Stimulated activated CD8-positive, alpha-beta memory T cell treated with anti-CD3 and anti-CD28 coated beads, Interleukin-2, amount 100 ng/mL, for 48 hours (primary cell): Measurements from ENCODE around the gene FEV.

ENCODE experiments used
- DNase-seq, 2 donors: peaks; one replicate each; pipeline ENCODE4 v3.0.0-alpha.2; 2020; ENCODE audit warnings: low read depth in 2 of 2

The FEV gene

GRCh38 chr2:218985021-218985324 lies at the start of gene FEV:
TSS of gene FEV (minus strand) at chr2:218985184. CDS start at chr2:218985075, 109 bp downstream.
- DNase-seq: no peak

GRCh38 chr2:219032051-219032745 lies 47.2 kb upstream of the FEV start:
- DNase-seq: no peak

DNA sequence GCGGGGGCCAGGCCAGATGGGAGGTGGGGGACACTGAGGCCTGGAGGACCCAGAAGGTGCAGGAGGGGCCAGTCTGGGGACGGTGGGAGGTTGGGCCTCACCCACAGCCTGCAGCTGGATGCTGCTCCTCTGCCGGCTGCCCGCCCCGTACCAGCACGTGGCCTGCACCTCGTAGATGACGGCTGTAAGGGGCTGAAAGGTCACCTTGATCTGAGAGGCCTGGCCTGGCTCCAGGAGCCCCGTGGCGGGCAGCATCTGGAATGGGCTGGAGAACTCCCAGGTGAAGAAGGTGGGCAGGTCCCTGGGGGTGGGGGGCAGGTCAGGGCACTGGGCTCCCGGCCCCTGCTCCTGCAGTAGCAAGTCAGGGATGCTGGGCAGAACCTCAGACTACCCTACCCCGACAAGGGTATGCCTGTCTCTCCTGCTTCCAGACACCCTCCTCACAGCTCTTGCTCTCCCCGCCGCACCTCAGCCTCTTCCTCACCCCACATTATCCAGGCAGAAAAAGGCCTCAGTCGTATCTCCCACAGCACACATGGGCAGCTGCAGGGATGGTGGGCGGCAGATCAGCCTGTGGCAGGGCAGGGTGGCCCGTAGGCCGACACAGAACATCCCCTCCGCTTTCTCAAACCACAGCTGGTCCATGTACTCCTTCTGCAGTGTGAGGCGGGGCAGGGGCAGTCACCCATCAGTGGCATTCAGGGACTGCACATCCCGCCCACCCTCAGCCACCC lies 46.2 kb upstream of the FEV start:
- DNase-seq: no peak

DNA sequence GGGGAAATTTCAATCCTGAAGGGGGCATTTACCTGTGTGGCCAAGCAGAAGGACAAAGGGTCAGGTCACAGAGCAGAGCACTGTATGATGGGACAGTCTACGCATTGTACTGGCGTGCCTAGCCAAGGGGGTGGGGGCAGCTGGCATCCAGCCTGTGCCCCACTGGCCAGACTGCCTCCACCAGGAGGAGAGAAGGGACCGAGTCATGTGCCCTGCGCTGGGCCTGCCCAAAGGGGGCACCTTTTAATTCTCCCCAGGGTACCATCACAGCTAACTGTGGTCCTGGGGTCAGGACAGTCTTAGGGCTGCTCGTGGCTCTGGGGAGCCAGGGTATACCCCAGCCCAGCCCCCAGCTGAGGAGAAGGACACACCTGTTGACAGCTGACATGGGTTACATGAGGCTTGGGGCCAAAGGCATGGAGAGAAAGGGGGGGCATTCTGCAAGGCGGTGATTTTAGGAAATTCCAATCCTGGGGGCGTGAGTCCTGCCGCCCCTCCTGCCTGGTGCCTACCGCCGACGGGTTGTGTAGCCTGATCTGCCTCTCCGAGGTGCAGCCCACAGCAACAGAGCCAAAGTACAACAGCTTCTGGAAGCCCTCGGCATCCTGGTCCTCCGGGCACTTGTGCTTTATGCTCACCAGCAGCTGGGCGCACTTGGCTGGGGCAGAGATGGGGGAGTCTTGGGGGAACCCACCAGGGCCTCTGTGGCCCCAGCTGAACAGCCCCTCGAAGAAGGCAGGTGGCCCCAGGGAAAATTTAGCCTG lies 45.4 kb upstream of the FEV start:
- no peak for DNase-seq

- peak; percentile 62 to 65 for DNase-seq
These were observed 44.8 kb upstream of the FEV start for GRCh38 chr2:219029829-219030165.

- DNase-seq: no peak
These were observed 44.2 kb upstream of the FEV start for GRCh38 chr2:219028996-219029828.

GRCh38 chr2:219028141-219028540 lies 43.2 kb upstream of the FEV start:
- DNase-seq: no peak

DNA sequence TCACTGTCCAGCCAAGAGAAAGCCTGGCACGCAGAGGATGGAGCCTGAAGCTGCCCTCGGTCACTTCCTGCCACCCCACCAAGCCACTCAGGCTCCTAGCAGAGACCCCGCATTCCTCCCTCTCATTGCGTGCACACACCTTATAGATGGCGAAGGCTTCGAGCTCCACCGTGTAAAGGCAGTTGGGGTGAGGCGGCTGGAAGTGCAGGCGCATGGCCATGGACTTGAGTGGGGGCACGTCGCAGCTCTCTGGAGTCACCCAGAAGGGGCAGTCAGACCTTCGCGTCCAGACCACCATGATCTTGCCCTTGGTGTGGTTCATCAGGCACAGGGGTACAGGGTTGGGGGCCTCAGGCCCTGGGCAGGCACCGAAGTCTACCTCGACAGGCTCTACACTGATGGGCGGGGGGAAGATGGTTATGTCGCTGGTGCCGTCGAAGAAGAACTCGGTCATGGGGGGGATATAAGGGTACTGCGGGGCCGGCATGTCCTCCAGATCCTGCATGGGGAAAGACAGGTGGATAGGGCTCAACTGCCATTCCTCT lies 42.6 kb upstream of the FEV start:
- no peak for DNase-seq

GRCh38 chr2:219026946-219027345 lies 42.0 kb upstream of the FEV start:
- DNase-seq: no peak

- no peak for DNase-seq
These were observed 40.9 kb upstream of the FEV start for GRCh38 chr2:219025637-219026585.

DNA sequence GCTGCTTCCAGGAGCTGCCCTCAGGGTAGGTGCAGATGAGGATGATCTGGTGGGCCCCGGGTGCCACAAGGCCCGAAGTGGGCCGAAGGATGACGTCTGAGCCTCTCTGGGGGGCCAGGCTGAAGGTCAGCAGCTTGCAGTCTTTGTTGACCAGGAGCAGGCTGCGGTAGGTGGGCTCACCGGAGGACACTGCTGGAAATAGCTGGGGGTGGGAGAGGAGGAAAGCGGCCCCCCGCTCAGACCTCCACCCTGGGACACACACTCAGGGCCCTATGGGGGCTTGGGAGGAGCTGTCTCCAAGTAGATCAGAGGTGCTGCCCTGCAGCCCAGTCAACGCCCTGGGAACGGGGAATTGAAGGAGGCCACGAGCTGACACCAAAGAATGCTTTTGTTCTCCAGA lies 39.1 kb upstream of the FEV start:
- DNase-seq: no peak

GRCh38 chr2:219023045-219023605 lies 38.1 kb upstream of the FEV start:
- DNase-seq: no peak

GRCh38 chr2:219022616-219023015 lies 37.6 kb upstream of the FEV start:
- DNase-seq: no peak

GRCh38 chr2:219022041-219022440 lies 37.1 kb upstream of the FEV start:
- DNase-seq: no peak

- no peak for DNase-seq
These were observed 36.6 kb upstream of the FEV start for GRCh38 chr2:219021591-219021990.

- no peak for DNase-seq
These were observed 35.8 kb upstream of the FEV start for GRCh38 chr2:219020604-219021365.

- no peak for DNase-seq
These were observed 34.5 kb upstream of the FEV start for GRCh38 chr2:219019436-219019835.

GRCh38 chr2:219018726-219019125 lies 33.7 kb upstream of the FEV start:
- no peak for DNase-seq

DNA sequence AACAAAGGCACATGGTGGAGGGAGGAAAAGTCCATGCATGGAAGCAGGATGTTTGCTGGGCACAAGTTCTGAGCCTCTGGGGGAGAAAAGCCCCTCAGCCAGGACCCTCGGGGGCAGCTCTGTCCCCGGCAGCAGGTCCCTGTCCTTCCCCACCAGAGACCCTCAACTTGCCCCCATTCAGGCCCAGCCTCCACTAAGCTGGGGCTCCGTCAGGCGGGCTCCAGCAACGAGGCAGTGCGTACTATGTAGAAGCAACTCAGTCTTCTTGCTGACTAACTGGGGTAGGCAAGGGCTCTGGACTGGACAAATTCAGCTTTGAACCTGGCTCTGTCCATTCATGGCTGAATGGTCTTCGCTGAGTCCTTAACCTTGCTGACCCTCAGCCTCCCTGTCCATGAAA lies 33.3 kb upstream of the FEV start:
- no peak for DNase-seq
